LoVo (cell line): ENCODE measurements around the gene PARD3.

Experiments used
- DNase-seq: peaks from one replicate; pipeline ENCODE4 v3.0.0-alpha.2; 2016; ENCODE audit warnings: low spot score

Gene PARD3

DNA sequence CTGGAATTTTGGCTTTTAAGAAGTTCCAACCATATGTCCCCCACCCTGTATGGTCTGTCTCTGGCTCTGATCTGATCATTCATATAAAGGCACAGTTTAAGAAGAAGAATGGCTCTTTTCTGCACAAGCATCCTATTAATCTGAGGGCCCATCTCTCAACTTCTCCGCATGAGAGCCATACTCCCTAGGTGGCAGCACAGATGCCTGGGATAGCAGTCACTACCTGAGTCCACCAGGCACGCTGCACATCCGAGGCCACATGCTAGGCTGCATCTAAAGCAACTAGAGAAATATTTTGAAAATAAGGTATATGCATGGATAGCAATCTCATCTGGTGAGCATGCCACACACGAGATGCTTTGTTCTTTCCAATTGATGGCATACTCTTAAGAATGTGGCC is 565.5 kb downstream of the PARD3 start:
- no peak for DNase-seq

DNA sequence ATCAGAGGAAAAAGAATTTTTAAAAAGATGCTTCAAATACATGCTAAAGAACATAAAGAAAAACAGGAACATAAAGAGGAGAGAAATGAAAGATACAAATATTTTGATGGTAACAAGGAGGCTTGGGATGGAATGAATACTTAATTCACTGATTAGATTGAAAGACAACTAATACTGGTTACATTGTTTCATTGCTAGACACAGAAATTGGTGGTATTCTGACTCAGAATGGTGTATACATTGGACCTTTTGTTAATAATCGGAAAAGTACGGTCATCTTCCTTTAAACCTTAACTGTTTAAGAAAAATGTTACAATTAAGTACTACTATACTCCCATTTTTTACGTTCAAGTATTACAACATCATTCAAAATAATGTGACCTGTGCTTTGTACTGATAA is 567.5 kb downstream of the PARD3 start:
- DNase-seq, result no peak

DNA sequence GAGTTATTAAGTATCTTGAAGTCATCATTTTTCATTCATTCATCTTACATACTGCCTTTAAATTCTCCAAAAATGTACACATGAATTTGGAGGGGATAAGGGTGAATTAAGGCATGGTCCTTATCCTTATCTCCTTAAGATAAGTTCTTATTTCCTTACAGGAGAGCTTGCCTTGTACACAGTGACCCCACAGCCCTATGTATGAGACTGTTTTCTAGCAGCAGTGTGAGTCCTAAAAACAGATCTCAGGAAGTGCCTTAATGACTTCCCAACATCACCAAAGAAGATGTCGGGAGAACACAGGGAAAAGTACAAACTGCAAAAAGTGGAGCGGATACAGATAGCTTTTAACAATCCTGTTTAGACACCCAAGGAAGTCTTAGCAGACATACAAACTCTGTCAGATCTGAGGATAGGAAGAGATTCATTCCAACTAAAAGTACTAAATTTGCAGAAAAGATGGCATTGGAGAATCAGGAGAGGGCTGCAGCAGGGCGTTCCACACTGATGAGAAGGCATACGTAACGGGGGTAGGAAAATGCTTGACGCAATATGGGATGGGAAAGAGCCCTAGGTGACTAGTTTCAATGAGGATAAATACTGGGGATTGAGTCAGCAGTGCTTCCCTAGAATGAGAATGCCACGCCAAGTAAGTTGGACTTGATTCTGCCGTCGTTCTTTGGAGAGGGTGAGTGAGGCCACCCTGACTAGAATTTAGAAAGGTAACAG is 570.2 kb downstream of the PARD3 start:
- DNase-seq, result no peak

DNA sequence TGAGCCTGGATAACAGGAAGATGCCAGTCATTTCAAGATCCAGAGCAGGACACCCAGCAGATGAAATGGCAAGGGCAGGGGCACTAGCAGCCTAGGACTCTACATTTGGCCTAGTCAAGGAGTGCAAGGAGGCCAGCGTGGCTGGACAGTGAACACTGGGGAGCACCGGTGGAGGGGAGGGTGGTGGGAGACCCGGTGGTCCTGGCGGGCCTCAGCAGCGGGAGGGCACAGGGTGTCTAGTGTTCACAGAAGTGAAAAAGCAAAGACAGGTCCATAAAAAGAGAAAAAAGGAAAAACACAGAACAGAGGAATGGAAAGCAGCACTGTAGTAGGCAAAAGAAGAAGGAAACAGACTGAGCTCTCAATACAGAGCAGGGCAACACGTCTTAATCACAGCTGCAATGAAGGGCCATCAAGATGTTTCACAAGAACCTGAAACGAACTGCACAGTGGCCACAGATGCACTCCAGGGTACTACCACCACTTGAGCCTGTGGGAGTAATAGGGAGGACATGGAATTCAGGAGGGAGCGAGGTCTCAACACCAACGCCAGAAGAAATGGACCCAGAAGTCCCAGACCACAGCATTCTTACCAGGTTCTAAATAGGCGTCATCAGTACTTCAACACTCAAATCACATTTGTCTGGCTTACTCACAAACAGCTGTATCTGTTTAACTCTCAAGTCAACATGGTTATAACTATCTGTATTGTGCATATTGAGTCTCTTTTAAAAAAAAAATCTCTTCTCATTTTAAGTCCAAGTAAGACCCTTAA is 573.7 kb downstream of the PARD3 start:
- DNase-seq, result no peak

DNA sequence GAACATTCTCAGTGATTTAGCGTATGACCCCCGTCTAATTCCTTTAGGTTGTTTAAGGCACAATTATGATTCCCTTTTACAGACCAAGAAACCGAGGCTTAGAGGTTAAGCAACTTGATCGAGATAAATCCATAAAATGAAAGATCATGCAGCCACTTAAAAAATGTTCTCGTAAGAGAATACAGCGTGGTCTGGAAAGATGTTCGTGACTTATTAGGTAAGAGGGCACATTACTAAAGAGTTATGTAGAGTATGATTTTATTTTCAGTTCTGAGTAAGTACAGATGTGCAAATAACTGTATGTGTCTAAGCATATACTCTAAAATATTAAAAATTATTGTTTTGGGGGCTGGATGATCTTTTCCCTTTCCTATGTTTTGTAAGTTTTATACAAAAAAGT is 575.1 kb downstream of the PARD3 start:
- no peak for DNase-seq

DNA sequence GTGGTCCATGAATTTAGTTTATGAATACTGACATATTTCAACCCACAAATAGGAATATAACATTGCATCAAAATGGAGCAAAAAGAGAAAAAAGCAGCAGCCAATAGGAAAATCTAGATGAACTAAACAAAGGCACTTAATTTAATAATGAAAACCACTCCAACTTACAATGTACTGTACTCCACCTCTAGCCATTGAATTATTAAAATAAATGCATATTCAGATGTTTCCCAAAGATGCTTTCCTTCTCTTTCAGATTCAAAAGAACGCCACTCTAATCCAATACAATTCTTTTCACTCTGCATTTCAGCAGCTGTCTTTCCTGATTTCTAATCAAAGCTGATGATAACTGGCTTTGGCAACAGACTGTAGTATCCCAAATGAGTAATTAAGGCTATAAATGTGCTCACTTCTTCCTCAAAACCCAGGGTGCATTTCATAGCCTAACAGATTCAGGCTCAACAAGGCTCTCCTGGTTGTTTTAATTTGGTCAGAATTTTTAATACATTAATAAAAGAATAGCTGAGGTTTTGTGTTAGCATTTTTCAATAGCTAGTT is 577.1 kb downstream of the PARD3 start:
- no peak for DNase-seq

DNA sequence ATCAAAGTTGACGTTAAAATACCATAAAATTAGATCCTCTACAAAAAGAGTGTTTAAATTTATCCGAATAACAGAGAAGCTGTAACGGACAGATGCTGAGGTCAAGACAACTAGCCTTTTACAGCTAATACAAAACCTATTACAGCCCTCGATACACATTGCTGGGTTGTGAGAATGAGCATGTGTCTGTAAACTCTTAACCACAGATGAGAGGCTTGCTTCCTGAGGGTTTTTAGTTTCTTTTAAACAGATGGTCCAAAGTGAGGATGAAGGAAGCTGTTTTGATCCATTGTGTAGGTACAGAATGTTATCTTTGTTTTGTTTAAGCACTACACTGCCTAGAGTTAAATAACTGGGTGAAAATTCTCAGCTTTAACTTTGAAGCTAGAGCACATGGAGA is 578.2 kb downstream of the PARD3 start:
- no peak for DNase-seq

DNA sequence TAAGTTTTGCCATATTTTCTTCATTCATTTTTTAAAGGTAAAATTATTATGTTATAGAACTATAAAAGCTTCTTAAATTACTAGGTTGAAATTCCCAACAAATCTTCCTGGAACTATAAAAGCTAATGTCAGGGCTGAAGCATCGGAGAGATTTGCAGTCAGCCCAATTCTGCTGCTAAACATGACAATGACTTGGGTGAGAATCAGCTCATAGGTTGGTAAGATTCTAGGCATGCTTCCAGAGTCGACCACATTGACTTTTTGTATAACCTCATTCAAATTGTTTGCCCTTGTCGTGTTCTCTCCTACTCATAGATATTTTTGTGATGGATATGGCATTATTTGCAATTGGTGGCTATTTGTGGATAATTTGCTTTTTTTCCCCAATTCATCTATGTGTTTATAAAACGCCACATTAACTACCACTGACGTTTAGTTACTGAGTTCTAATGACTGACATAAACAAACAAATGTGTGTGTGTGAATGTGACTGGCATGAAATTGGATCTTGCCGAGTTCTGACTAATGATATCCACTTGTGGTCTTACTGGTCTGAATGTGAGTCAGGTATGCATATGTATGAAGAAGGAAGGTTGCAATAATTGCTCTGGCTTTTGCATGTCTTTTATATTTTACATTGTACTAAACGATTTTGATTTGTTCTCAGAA is 579.8 kb downstream of the PARD3 start:
- no peak for DNase-seq

DNA sequence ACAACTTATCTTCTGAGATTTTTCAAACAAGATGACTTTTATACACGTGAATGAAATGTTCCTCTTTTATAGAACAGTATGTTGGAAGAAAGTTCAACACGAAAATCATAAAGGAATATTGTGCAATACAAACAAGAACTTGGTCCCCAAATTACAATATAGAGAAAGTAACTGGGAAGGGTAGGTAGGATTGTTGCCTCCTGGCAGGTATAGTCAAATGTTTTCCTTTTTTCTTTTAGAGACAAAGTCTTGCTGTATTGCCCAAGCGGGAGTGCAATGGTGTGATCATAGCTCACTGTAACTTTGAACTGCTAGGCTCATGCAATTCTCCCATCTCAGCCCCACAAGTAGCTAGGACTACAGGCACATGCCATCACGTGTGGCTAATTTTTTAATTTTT is 582.6 kb downstream of the PARD3 start:
- DNase-seq, result no peak

DNA sequence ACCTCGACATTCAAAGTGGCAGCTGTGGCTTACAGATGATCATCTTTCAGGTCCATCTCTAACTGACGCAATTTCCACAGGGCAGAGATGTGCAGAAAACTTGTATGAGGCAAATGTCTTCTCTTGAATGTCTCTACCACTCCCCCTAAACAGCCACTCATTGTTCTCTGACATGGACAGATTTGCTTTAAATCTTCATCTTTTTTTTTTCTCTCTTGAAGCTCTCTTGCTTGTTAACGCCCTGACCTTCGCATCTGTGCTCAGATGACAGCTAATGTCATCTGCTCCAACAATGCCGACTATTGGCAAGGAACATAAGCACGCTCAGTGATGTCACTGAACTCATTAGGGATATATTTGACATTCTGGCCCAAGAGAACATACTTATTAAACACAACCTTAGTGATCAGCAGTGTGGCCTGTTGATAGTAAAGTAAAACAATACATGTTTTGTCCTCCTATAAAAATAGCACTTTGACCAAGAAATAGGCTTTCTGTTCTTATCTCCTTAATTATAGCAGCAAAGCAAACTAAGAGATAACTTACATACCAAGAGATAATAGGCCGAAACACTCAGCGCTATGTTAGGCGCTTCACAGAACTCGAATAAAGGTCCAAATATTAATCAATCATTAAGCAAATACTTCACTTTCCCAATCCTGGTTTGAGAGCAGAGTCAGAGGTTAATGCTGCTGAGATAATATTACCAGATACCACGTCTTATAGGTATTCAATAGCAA is 583.5 kb downstream of the PARD3 start:
- DNase-seq, result no peak

DNA sequence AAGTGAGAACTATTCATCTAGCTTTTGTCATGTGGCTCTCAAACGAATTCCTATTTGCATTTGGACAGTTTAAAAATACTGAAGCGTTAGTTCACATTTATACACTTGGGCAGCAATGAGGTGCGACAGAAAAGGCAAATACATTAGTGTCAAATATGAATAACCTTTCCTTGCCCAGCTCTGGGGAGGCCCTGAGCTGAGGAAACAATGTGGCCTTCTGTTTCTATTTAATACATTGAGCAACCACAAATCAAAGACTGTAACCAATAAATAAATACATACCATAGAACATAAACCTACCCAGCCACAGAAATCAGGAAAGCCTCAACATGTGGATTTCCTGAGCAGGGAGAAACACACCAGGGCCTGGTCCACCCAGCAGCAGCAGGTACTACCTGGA is 585.2 kb downstream of the PARD3 start:
- DNase-seq, result no peak

DNA sequence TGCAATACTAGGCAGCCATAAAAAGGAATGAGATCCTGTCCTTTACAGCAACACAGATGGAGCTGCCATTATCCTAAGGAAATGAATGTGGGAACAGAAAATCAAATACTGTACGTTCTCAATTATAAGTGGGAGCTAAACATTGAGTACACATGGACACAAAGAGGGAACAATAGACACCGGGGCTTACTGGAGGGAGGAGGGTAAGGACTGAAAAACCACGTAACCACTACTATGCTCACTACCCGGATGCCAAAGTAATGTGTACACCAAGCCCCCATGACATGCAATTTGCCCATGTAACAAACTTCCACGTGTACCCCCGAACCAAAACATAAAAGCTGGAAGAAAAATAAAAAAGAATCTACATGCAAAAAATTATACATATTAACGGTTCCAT is 587.0 kb downstream of the PARD3 start:
- no peak for DNase-seq

DNA sequence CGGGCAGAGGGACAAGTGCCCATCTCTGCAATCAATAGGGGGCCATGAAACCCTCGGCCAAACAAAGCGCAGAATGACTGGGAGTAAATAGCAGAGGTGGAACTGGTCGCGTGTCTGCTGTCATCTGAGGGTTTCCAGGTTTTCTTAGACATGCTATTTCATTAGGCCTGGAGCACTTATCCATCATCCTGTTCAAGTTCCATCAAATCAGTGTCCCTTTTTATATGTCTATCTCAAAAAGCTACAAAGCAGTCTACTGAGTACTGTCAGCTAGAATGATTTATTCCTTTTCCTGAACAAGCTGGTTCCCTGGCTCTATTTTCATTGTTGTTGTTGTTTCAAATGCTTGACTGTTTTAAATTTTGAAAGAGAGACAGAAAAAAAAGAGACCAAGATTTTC is 590.5 kb downstream of the PARD3 start:
- DNase-seq, result no peak

DNA sequence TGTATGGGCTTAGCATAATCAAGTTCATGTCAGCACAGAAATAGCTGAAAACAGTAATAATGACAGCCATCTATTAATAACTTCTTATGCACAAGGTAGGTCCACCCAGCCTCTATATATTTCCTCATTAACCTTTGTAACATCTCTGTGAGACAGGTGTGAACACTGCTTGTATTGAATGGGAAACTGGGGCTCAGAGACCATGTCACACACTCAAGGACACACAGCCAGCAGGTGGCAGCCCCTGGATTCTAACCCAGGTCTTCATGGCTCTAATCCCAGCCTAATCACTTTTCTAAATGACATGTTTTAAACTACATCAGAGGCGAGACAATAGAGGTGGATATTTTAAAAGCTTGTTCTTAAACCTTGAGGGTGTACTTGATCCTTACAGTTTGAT is 591.4 kb downstream of the PARD3 start:
- DNase-seq, result no peak

DNA sequence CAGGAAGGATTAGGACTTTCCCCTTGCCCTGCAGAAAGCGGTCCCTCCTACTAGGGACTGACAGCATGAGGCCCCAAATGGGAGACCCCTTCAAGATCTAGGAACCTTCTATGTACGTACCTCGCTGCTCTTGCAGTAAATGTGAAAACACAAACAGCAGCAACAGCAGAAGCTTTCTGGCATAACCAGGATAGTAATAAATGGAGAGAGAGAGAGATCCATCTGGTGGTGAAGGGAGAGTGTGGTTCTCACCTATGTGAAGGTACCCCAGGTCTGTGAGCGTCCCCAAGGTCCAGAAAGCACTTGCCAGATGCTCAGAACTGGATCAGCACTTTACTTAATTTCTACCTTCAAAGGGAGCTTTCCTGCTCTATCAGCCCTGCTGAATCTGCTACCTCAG is 592.7 kb downstream of the PARD3 start:
- DNase-seq, result no peak

DNA sequence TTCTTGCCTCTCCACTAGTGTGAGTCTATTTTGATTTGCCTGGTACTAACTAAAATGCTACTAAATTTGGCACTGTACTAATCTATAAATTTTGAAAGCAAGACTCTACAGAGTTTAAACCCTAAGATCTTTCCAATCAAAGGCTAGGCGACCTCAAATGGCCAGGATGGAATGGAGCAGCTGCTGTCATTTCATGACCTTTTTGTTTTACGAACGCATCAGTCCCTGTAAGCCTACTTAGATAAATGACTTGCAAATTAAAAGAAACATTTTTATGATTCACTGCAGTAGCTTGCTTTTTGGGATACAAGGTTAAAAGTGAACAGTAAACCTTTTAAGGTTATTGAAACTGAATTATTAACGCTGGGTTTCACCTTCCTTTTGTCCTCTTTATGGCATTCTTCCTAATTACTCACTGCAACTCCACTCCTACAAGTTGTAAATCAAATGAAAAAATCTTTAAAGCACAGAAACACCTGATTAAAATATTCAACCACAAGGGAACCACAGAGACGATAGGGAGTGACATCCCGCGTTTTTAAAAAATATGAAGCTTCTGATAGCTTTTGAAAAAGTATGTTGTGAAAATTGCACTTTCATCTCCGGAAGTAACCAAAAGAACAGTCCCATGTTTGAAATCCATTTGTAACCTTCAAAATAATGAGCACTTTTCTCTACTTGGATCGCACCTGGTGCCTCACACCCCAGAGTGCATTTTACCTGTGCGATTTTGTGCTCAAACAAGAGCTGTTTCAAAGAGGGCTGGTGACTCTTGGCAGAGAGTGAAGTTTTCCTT is 595.1 kb downstream of the PARD3 start:
- no peak for DNase-seq

DNA sequence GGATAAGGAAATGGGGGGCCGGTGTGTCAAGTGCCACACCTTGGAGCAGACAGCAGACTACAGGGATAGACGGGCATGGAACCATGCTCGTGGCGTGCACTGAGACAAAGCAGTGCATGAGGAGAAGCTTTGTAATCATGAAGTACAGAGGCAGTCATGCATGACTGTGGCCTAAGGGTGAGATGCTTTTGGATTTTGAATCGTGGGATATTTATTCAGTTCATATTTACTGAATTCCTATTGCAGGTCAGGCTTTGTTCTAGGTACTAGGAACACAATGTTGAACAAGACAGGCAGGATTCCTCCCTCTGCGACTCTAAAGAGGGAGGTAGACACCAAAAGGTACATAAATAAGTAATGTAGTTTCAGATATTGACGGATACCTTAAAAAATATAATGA is 597.6 kb downstream of the PARD3 start:
- DNase-seq, result no peak

DNA sequence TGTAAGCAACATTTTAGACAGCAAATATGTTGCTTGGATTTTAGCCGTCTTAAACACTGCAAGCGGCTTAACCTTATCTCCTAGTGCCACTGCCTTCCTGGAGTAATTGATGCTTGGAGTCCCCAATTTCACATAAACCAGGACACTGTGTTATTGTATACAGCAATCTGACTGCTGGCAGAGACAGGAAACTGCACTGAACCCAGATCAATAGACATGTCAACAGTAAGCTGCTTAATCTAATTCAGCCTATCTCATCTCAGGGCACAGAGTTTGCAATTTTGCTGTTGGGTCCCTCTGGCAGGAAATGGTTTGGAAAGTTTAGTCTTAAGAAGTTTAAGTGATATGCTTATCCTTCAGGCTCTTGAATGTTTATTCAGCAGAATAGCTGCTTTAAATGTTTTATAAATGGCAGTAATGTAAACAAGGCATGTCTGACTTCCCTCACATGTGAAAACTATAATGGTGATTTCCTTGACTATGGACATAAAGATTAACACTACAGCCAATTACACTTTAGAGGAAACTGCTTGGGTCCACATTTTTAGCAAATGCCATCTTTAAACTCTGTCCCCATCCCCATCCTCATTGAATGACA is 598.6 kb downstream of the PARD3 start:
- no peak for DNase-seq

DNA sequence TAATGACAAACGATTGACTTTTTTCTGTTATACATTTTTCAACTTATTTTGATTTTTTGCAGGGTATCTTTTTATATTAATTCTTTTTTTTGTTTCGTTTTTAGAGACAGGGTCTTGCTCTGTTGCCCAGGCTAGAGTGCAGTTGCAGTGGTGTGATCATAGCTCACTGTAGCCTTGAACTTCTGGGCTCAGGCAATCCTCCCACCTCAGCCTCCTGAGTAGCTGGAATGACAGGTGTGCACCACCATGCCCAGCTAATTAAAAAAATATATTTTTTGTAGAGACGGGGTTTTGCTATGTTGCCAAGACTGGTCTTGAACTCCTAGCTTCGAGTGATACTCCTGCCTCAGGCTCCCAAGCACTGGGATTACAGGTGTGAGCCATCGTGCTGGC is 601.3 kb downstream of the PARD3 start:
- no peak for DNase-seq

DNA sequence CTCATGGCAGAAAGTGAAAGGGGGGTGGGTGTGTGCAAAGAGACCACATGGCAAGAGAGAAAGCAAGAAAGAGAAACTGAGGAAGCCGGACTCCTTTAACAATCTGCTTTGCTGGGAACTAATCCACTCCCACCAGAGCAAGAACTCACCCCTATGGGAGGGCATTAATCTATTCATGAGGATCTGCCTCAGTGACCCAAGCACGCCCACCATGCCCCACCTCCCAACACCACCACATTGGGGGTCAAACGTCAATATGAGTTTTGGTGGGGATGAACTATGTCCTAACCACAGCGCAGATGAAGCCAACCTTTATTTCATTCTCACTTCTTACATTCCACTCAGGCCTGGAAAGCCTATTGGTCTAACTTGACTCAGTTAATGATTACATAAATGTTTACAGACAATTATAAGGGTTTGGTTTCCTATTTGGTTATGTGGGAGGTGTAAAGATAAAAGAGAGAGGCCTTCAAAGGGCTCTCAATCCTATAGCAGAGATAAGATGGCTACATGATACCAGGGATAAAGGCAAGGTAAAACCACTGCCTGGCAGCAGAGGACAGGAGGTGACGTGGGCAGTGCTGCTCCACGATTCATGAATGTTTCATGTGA is 601.8 kb downstream of the PARD3 start:
- DNase-seq, result peak; percentile 54

DNA sequence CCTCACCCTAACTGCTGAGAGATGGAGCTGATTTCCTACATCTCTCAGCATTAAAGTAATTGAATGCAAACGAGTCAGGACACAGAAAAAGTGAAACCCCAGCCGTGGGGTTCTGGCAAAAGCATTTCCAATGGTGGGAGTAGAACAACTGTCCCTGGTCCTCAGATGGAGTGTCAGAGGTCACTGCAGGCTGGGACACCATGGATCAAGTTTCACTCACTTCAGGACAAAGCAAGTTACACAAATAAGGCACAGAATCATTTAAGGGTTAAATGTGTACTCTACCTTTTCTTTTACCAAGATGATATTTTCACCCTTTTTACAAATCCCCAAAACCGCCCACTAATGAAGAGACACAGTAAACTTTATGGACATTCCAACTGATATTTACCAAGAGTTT is 607.8 kb downstream of the PARD3 start:
- DNase-seq, result no peak
